Measurements from ENCODE around the gene AVPR1B.
"Not testable (repeated sequence)": the region's sequence is repeated elsewhere in the genome, so short reads cannot be mapped to it uniquely, and the experiment has no call there.

AVPR1B gene

DNA sequence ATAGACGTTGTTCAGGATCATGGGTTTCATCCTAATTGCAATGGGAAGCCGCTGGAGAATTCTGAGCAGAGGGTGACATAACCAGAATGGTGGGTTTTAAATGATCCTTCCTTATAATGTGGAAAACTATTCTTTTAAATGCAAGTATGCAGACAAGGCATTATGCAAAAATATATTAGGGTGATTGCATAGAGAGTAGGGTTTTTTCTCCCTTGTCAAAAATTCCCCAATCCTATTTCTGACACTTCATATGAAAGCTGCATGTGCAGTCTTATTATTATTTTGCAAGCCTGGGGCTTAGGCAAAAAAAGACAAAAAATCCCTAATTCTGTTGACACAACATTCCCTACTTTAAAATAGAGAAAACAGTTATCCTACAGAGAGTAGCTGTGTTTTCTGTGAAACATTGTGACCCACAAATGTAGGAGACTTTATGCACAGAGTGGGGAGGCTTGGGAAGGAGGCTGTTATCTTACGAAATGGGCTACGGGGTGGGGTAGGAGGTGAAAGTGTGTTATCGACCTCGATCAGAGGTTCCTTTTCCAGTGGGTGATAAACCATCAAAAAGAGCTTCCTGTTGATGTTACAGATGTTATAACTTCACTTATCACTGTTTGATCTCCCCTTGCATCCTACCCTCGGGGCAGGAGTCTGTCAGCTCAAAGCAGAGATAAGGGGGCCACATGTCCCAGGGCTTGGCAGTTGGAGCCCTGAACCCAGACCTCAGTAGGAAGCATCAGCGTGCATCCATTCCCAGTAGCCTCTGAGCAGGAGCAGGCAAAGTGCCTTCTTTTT lies 37.0 kb downstream of the AVPR1B start:
- Histone ChIP-seq H3K4me1 (ENCODE audit: control insufficient read depth, insufficient read depth, low read length) (no peaks in the 10 kb centered on the region), H3K9ac (ENCODE audit: low read length) (no peak overlapping the region), H3K9me3 (ENCODE audit: control insufficient read depth, low read length) (no peaks in the 10 kb centered on the region), H3K4me3 (ENCODE audit: low read length) (no peak overlapping the region), H3K36me3 (ENCODE audit: control insufficient read depth, insufficient read depth, low read length, severe bottlenecking) (no peaks in the 10 kb centered on the region), H3K27me3 (replicated peaks; ENCODE audit: control insufficient read depth, insufficient read depth, low read length) (peaks cover 4% of the 10 kb centered on the region)
- DNase-seq (ENCODE audit: low read depth) = no peak

DNA sequence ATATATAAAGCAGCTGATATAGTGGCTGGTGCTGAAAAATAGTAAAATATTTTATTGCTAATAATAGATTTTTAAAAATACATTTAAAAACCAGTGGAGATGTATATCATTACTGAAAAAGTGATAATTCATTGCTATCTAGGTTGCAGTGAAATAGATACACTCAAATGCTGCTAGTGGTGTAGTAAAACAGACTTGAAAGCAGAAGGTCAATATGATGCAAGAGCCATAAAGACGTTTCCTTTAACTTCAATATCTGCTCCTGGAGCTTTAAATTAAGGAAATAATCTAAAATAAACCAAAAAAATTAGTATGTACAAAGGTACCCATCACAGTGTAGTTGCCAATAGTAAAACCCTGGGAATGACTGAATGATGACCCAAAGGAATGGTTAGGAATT lies 38.1 kb downstream of the AVPR1B start:
- Histone ChIP-seq H3K9me3 (ENCODE audit: control insufficient read depth, low read length) (no peaks in the 10 kb centered on the region), H3K27me3 (replicated peaks; ENCODE audit: control insufficient read depth, insufficient read depth, low read length) (peaks cover 4% of the 10 kb centered on the region)
- DNase-seq (ENCODE audit: low read depth) = no peak

DNA sequence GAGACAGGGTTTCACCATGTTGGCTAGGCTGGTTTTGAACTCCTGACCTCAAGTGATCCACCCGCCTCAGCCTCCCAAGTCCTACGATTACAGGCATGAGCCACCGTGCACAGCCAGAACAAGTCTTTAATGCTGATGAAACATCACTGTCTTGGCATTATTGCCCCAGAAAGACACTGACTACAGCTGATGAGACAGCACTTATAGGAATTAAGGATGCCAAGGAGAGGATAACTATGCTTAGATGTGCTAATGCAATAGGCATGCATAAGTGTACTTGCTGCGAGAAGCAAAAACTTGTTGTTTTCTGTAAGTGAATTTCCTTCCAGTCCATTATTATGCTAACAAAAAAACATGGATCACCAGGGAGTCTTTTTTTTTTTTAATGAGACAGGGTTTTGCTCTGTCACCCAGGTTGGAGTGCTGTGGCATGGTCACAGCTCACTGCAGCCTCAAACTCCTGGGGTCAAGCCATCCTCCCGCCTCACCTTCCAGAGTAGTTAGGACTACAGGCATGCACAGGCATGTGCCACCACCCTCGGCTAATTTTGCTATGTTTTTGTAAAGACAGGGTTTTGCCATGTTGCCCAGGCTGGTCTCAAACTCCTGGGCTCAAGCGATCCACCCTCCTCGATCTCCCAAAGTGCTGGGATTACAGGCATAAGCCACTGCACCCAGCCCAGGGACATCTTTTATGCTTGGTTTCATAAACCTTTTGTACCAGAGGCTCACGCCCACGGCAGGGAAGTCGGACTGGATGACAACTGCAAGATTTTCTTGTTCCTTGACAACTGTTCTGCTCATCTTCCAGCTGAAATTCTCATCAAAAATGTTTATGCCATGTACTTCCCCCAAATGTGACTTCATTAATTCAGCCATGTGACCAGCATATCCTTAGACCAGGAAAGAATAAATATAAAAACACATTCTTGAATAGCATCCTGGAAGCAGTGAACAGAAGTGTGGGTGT lies 41.1 kb downstream of the AVPR1B start:
- H3K27me3 ChIP-seq (replicated peaks; ENCODE audit: control insufficient read depth, insufficient read depth, low read length) = peaks cover 4% of the 10 kb centered on the region
- no peaks in the 10 kb centered on the region for H3K36me3 ChIP-seq (ENCODE audit: control insufficient read depth, insufficient read depth, low read length, severe bottlenecking)
- peak; percentile 35 for DNase-seq (ENCODE audit: low read depth)
- no peak overlapping the region for H3K9ac ChIP-seq (ENCODE audit: low read length)
- H3K4me3 ChIP-seq (ENCODE audit: low read length) = no peak overlapping the region
- no peaks in the 10 kb centered on the region for H3K4me1 ChIP-seq (ENCODE audit: control insufficient read depth, insufficient read depth, low read length)
- H3K9me3 ChIP-seq (ENCODE audit: control insufficient read depth, low read length) = no peaks in the 10 kb centered on the region

More for the DNA sequence above, 38.1 kb downstream of the AVPR1B start:
- Histone ChIP-seq H3K36me3 (ENCODE audit: control insufficient read depth, insufficient read depth, low read length, severe bottlenecking) (no peaks in the 10 kb centered on the region), H3K4me3 (ENCODE audit: low read length) (no peak overlapping the region), H3K9ac (ENCODE audit: low read length) (no peak overlapping the region), H3K4me1 (ENCODE audit: control insufficient read depth, insufficient read depth, low read length) (no peaks in the 10 kb centered on the region)

DNA sequence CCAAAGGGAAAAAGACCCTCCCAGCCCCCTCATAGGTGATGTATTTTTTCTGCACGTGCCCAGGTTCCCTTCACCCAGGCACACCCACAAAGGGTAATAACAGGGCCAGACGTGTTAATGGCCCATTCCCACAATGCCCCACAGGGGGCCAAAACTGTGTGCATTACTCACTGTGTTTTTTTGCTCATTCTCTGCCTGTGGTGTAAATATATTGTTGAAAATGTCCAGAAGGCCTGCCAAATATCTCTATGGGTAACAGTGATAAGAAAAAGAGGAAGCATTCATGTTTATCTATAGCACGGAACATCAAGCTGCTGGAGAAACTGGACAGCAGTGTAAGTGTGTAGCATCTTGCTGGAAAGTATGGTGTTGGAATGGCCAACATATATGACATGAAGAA lies 42.3 kb downstream of the AVPR1B start:
- H3K36me3 ChIP-seq (ENCODE audit: control insufficient read depth, insufficient read depth, low read length, severe bottlenecking) = no peaks in the 10 kb centered on the region
- H3K27me3 ChIP-seq (replicated peaks; ENCODE audit: control insufficient read depth, insufficient read depth, low read length) = no peaks in the 10 kb centered on the region
- no peaks in the 10 kb centered on the region for H3K4me1 ChIP-seq (ENCODE audit: control insufficient read depth, insufficient read depth, low read length)
- no peak overlapping the region for H3K4me3 ChIP-seq (ENCODE audit: low read length)
- DNase-seq (ENCODE audit: low read depth) = no peak
- no peak overlapping the region for H3K9ac ChIP-seq (ENCODE audit: low read length)
- no peaks in the 10 kb centered on the region for H3K9me3 ChIP-seq (ENCODE audit: control insufficient read depth, low read length)

DNA sequence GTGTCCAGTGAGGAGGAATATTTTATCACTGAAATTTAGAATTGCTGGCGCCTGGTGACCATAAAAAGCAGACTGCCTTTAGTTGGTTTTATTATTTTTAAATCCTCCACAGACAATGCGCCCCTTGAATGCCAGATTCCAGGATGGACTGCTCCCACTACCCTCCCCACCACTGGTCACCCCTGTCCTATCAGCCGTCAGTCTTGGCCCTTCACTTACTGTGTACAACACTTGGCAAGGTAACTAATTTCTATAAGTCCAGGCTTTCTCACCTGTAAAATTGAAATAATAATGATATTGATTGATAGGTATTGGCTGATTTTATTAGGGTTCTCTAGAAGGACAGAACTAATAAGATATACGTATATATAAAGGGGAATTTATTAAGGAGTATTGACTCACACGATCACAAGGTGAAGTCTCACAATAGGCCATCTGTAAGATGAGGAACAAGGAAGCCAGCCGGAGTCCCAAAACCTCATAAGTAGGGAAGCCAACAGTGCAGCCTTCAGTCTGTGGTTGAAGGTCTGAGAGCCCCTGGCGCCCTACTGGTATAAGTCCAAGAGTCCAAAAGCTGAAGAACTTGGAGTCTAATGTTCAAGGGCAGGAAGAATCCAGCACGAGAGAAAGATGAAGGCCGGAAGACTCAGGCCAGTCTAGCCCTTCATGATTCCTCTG lies 46.4 kb downstream of the AVPR1B start:
- Histone ChIP-seq H3K4me1 (ENCODE audit: control insufficient read depth, insufficient read depth, low read length) (peaks cover 5% of the 10 kb centered on the region), H3K36me3 (ENCODE audit: control insufficient read depth, insufficient read depth, low read length, severe bottlenecking) (no peaks in the 10 kb centered on the region), H3K4me3 (ENCODE audit: low read length) (no peak overlapping the region), H3K9me3 (ENCODE audit: control insufficient read depth, low read length) (no peaks in the 10 kb centered on the region), H3K27me3 (replicated peaks; ENCODE audit: control insufficient read depth, insufficient read depth, low read length) (peaks cover 12% of the 10 kb centered on the region), H3K9ac (ENCODE audit: low read length) (no peak overlapping the region)
- no peak for DNase-seq (ENCODE audit: low read depth)

DNA sequence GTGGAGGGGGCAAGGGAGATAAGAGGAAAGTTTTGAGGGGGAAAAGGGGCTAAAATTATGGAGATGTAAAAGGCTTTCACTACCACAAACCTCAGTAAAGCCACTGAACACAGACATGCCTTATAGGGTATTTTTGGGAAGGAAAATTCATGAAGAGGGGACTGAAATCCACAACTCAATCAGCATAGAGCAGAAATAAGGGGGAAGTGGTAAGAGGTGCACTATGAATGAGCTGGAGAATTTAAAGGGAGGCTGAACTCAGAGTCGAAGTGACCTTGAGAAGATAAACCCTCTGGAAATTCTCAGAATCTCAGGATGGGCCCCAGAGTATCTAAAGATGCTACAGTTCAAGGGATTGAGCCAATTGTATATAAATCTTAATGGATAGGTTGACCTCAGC lies 48.9 kb downstream of the AVPR1B start:
- Histone ChIP-seq H3K9me3 (ENCODE audit: control insufficient read depth, low read length) (no peaks in the 10 kb centered on the region), H3K36me3 (ENCODE audit: control insufficient read depth, insufficient read depth, low read length, severe bottlenecking) (no peaks in the 10 kb centered on the region), H3K27me3 (replicated peaks; ENCODE audit: control insufficient read depth, insufficient read depth, low read length) (peaks cover 12% of the 10 kb centered on the region), H3K4me1 (ENCODE audit: control insufficient read depth, insufficient read depth, low read length) (peaks cover 5% of the 10 kb centered on the region), H3K4me3 (ENCODE audit: low read length) (no peak overlapping the region), H3K9ac (ENCODE audit: low read length) (no peak overlapping the region)
- DNase-seq (ENCODE audit: low read depth) = no peak

DNA sequence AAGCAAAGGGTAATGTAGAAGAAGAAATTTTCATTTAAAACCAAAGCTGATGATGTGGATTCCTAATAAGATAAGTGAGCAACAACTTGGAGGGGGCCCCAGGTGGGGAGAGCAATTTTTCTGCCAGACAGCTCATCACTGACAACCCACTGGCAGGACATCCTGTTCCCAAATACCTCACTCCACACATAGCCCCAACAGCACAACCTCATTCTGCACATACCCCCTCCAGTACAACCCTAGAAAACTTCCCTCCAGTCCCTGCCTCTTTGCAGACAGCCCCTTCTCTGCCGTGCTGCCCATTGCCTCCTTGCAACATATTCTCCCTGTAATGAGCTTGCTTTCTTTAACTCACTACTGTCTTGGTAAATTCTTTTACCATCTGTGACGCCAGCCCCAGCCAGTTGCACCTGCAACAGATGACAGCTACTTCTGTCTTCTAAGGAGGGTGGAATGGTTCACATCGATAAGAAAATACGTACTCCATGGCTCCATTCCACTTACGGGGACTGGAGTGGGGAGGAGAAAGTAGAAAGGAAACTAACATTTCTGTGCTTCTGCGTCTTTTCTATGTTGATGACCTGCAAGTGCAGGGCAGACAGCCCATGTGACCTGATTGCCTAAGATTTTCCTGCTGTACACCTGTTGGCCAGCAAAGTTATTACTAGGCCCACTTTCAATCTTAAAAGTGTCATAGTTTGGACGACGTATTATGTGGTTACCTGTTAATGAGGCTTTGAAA lies 49.5 kb downstream of the AVPR1B start:
- Histone ChIP-seq H3K4me3 (ENCODE audit: low read length) (no peak overlapping the region), H3K36me3 (ENCODE audit: control insufficient read depth, insufficient read depth, low read length, severe bottlenecking) (no peaks in the 10 kb centered on the region), H3K27me3 (replicated peaks; ENCODE audit: control insufficient read depth, insufficient read depth, low read length) (peaks cover 16% of the 10 kb centered on the region), H3K9me3 (ENCODE audit: control insufficient read depth, low read length) (no peaks in the 10 kb centered on the region), H3K9ac (ENCODE audit: low read length) (no peak overlapping the region), H3K4me1 (ENCODE audit: control insufficient read depth, insufficient read depth, low read length) (peaks cover 5% of the 10 kb centered on the region)
- DNase-seq (ENCODE audit: low read depth) = no peak

DNA sequence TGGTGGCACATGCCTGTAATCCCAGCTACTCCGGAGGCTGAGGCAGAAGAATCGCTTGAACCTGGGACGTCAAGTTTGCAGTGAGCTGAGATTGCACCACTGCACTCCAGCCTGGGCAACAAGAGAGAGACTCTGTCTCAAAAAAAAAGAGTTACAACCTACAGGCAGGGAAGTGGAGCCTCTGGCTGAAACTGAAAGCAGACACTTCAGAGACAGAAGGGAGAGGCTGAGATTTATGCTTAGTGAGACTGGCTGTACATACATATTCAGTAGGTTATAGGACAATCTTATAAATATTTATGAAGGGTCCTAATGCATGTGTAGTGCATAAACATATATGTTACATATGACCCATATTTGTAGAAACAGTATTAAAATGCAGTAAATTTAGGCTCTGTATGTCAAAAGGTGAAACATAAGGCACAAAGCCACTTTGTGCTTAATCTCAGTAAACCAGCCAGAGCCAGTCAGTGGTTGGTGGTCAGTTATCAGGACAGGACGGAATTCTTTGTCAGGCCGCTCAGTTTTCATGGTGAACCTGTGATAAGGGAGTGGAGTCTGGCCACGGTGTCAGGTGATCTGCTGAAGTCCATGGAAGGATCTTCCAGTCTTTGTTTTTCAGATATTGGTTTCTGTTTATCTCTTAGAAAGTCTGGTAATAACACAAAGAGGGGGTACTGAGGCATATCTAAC lies 50.6 kb downstream of the AVPR1B start:
- H3K9me3 ChIP-seq (ENCODE audit: control insufficient read depth, low read length) = no peaks in the 10 kb centered on the region
- no peak overlapping the region for H3K9ac ChIP-seq (ENCODE audit: low read length)
- peaks cover 5% of the 10 kb centered on the region for H3K4me1 ChIP-seq (ENCODE audit: control insufficient read depth, insufficient read depth, low read length)
- DNase-seq (ENCODE audit: low read depth) = no peak
- no peaks in the 10 kb centered on the region for H3K36me3 ChIP-seq (ENCODE audit: control insufficient read depth, insufficient read depth, low read length, severe bottlenecking)
- no peak overlapping the region for H3K4me3 ChIP-seq (ENCODE audit: low read length)
- H3K27me3 ChIP-seq (replicated peaks; ENCODE audit: control insufficient read depth, insufficient read depth, low read length) = peaks cover 19% of the 10 kb centered on the region

DNA sequence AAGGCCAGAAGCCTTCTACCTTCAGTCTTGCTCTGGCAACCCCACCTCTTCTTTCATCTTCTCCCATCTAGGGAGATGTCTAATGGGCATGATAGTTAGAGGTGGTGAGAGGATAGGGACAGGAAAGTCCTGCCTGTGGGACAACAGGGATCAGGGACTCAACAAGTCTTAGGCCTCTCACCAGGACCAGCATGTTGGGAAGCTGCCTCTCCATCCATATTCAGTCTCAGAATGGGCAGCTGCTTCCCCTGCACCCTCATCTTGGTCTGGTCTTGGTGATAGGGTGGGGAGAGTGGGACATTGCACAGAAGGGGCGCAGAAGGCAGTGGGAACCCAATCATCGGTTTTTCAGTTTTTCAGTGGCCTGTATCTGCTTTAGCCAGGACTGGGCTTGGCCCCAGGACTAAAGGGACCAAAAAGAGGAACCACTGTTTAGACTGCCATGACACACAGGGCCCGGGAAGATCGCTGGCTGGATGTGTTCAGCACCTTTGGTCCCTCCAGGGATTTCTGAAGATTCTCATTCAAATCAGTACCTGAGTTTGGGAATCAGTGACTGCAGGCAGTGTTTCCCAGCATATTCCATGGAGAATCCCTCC lies 51.5 kb downstream of the AVPR1B start:
- no peak for DNase-seq (ENCODE audit: low read depth)
- Histone ChIP-seq H3K4me3 (ENCODE audit: low read length) (no peak overlapping the region), H3K9ac (ENCODE audit: low read length) (no peak overlapping the region), H3K27me3 (replicated peaks; ENCODE audit: control insufficient read depth, insufficient read depth, low read length) (peaks cover 26% of the 10 kb centered on the region), H3K4me1 (ENCODE audit: control insufficient read depth, insufficient read depth, low read length) (peaks cover 5% of the 10 kb centered on the region), H3K9me3 (ENCODE audit: control insufficient read depth, low read length) (no peaks in the 10 kb centered on the region), H3K36me3 (ENCODE audit: control insufficient read depth, insufficient read depth, low read length, severe bottlenecking) (no peaks in the 10 kb centered on the region)

DNA sequence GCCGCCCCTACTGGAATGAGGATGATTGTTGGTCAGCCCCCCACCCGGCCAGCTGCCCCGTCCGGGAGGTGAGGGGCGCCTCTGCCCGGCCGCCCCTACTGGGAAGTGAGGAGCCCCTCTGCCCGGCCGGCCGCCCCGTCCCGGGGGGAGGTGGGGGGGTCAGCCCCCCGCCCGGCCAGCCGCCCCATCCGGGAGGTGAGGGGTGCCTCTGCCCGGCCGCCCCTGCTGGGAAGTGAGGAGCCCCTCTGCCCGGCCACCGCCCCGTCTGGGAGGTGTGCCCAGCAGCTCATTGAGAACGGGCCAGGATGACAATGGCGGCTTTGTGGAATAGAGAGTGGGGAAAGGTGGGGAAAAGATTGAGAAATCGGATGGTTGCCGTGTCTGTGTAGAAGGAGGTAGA lies 52.7 kb downstream of the AVPR1B start:
- H3K9ac ChIP-seq (ENCODE audit: low read length); H3K4me3 ChIP-seq (ENCODE audit: low read length); H3K9me3 ChIP-seq (ENCODE audit: control insufficient read depth, low read length); H3K36me3 ChIP-seq (ENCODE audit: control insufficient read depth, insufficient read depth, low read length, severe bottlenecking); DNase-seq (ENCODE audit: low read depth); H3K4me1 ChIP-seq (ENCODE audit: control insufficient read depth, insufficient read depth, low read length): not testable (repeated sequence)
- peaks cover 36% of the 10 kb centered on the region for H3K27me3 ChIP-seq (replicated peaks; ENCODE audit: control insufficient read depth, insufficient read depth, low read length)
